HG02763 (cell line): Measurements from ENCODE around the gene IRF8.

Experiments used
- ATAC-seq: cut with Tn5 transposase; IDR thresholded peaks from one replicate; pipeline ENCODE4 v1.9.1; 2021; ENCODE audit warnings: mild to moderate bottlenecking, moderate library complexity; ENCODE audit not compliant: unreplicated experiment

The IRF8 gene

GRCh38 chr16:85911251-85911930 lies 12.4 kb downstream of the IRF8 start:
- ATAC-seq, result no peak

DNA sequence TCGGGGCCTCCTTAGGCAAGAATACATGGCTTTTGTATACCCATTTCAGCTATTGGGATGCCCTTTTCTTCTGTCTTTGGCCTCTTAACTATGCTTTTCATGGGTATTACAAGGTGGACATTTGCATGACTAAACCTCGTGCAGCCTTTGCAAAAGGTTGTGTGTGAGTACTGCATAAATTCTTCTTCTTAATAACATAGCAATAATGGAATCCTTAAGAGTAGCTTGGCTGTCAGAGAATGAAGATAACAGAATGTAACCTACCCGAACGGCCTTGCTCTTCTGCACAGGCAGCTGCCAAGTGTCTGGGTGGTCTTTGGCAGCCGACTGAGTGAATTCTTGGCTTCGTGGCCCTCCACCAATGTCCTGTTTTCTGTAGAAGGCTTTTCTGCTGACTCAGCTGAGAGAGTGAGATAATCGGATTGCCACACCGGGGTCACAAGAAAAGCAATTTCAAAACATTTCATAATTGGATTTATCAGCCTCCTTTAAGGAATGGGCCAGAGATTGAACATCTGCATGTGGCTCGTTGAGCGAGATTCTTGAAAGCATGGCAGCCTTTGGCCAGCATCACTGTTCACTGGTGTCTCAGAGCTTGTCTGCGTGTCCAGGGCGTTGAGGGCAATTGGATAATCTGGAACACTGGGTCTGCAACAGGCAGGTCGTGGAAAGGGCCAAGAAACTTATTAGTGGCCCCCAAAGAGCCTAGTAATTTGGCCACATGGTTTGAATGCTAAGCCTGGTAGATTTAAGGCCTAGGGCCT lies 13.4 kb downstream of the IRF8 start:
- no peak for ATAC-seq

- ATAC-seq, result no peak
Observed at GRCh38 chr16:85913141-85913601, 14.2 kb downstream of the IRF8 start.

DNA sequence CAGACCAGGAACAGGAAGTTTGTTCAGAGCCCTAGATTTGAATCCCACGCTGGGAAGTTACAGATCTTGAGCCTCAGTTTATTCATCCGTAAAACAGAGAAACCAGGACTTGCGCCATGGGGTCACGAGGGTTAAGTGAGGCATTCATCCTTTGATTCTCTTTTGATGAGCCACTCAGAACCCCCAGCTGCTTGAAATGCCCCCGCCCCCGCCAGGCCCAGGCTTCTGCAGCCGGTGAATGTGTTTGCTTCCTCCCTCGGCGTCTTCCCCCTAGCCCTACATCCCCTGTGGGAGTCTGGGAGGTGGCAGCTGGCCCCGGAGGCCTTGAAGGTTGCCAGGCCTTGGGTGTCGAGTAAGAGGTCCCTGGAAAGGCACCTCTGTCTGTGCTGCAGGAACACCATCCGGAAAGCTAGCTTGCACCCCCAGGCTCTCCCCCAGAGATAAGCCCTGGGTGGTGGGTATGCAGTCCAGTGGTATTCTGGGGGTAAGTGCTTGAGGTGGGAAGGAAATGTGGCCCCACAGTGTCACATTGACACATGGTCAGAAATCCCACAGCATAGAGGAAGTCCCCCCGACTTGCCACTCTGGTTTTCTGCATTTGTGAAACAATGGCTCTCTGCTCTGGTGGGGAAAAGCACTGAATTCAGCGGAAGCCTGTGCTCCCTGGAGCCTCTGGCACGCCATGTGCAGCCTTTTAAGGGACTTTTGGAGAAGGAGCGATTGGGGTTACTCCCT lies 14.9 kb downstream of the IRF8 start:
- ATAC-seq, result no peak

DNA sequence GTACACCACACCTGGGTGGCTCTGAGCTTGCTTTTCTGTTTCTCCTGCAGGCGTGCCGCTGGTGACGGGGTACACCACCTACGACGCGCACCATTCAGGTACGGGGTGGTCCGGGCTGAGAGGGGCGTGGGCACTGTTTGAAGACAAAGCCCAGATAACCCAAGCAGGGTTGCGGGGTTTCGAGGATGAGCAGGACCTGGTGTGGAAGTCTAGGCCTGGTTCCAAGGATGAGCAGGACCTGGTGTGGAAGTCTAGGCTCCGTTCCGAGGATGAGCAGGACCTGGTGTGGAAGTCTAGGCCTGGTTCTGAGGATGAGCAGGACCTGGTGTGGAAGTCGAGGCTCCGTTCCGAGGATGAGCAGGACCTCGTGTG lies 15.4 kb downstream of the IRF8 start:
- no peak for ATAC-seq

- ATAC-seq, result no peak
Observed at GRCh38 chr16:85915125-85915845, 16.3 kb downstream of the IRF8 start.

DNA sequence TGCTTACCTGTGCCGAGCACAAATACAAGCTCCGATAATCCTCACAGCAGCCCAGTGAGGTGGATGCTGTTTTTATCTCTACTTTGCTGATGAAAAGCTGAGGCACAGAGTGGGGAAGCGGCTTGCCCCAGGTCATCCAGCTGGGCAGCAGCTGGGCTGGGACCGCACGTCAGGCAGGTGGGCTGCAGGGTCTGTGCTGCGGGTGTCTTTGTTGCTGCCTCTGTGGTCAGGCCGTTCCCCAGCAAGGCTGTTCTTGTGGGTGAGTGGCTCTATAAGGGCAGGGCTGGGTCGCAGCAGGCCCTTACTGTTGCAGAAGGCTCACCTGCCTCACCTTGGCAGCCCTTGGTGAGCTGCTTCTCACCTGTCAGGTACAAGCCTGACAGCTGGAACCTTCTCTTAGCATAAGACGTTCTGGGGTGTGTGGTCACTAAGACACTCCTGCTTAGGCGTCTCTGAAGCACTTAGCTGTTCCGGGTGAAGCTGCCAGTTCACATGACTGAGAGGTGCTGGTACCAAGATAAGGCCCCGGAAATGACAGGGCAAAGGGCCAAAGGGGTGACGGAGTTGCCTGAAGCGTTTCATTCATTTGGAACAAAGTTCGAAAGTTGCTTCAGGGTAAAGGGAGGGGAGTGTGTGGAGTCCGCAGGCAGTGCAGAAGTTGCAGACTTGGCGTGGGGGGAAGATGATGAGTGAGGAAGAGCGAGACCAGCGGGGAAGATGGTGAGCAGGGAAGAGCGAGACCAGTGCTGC lies 17.4 kb downstream of the IRF8 start:
- ATAC-seq, result no peak

DNA sequence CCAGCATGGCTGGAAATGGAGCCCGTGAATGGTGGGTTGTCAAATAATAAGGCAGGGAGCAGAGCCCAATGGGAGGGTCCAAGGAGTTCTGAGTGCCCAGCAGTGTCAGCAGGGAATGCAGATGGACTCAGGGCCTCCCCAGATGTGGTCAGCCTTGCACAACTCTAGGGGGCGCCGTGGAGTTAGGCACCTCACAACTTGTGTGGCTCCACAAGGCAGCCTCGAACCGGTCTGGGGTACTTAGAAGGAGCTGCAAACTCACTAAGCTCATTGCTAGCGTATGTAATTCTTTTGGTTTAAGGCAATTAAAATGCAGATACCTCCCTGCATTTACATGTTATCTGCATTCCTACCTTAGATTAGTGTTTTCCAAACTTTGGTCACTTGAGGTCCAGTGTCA lies 18.1 kb downstream of the IRF8 start:
- ATAC-seq, result no peak

- no peak for ATAC-seq
Observed at GRCh38 chr16:85917959-85918358, 19.0 kb downstream of the IRF8 start.

- ATAC-seq, result no peak
Observed at GRCh38 chr16:85918436-85918835, 19.5 kb downstream of the IRF8 start.

- no peak for ATAC-seq
Observed at GRCh38 chr16:85919271-85920267, 20.6 kb downstream of the IRF8 start.

- no peak for ATAC-seq
Observed at GRCh38 chr16:85921026-85921425, 22.1 kb downstream of the IRF8 start.

DNA sequence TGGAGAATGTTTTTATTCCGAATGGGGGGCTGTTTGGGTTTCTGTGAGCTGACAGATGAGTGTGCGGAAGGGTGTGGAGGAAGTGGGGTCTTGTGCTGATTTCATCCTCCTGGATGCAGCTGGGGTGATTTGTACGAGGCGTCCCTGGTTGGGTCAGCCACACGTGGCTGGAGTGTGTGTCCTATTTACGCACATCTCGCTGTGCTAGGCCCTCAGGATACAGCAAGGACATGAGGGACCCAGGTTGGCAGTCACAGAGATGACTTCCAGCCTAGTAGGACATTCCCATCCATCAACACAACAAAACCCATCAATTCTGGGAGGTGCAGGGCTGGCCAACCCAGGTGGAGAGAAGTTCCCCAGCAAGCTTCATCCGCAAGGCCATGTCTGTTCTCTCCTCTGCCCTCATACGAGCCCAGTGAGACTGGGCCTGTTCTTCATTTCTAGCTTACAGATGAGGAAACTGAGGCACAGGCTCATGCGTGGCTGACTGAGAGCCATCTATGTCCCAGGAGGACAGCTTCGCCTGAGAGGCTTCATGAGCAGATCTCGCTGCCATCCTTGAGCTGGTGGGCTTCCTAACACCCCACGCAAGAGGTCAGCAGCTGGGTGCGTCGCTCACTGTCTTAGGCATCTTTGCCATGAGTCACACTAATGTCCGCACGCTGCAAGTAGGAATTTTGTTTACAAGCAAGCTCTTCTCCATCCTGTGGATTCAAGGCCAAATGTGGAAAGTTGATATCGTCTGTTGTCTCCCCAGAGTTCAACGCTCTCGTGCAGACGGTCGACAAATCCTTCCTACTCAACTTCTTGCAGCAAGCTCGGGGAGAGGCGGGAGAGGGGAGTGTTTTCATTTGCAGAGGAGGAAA lies 24.4 kb downstream of the IRF8 start:
- no peak for ATAC-seq

DNA sequence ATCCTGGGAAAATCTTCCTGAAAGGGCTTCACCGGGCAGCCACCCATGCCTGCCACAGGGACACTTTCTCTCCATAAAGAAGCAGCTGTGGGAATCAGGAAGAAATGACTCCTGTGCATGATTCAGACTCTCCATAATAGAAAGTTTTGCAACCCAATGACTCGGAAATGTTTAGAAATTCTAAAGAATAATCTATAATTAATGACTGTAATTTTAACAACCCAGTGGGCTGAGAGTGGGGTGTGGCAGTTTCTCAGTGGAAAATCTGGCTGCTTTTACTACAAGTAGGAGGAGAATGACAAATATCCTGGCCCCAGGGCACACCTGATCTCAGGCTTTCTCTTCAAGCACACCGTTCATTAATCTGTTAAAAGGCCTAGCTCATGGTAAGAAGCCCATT lies 25.7 kb downstream of the IRF8 start:
- no peak for ATAC-seq

DNA sequence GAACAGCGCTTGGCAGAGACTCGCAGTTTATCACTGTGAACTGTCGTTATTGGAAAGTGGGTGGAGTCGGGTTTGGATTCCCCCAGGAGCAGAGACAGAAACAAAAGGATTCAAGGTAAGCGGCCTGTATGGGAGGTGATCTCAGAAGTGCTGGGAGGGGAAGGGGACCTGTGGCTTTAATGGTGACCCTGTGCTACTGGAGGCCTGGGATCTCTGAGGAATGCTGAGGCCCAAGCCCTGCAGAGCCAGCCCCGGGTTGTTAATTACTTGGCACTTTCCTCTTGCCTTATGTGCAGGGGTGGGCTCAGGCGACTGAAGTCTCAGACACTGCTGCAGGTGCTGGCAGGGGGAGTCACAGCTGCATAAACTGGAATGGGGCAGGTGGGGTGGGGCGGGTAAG lies 27.4 kb downstream of the IRF8 start:
- ATAC-seq, result no peak

DNA sequence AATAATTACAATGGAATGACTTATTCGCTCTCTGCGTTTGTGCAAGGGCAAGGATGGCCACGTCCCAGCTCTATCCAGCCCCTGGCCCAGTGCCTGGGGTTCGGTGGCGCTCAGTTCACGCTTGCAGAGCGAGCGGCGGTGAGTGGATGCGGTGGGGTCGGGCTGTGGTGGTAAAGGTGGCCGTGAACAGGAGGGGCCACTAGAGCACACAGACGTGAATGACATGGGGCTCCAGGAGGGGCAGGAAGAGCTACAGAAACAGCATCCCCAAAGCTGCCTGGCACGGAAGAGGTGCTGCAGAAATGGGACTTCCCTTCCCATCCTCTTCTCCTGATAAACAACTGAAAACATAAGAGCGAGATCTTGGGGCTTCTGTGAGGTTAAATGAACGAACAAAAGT lies 28.4 kb downstream of the IRF8 start:
- no peak for ATAC-seq

GRCh38 chr16:85927959-85928358 lies 29.0 kb downstream of the IRF8 start:
- ATAC-seq, result no peak

DNA sequence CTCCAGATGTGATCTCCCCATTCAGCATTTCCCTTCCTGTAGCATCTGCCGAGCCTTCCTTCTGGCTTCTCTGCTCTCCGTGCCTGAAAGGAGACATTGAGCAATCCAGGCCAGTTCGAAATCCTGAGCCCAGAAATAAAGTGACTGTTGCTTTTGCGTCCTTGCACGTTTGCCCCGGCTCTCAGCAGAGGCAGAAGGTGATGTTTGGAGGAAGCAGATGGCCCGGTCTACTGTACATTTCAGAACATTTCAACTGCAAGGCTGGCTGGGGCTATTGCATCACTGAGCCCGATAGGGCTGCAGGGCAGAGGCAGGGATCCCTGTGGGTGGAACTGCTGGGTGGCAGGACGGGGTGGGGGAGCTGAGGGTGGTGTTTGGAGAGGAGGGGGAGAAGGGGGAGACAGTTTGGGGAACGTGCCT lies 29.4 kb downstream of the IRF8 start:
- no peak for ATAC-seq
